ENCODE measurements around the gene C1R.

C1R gene

DNA sequence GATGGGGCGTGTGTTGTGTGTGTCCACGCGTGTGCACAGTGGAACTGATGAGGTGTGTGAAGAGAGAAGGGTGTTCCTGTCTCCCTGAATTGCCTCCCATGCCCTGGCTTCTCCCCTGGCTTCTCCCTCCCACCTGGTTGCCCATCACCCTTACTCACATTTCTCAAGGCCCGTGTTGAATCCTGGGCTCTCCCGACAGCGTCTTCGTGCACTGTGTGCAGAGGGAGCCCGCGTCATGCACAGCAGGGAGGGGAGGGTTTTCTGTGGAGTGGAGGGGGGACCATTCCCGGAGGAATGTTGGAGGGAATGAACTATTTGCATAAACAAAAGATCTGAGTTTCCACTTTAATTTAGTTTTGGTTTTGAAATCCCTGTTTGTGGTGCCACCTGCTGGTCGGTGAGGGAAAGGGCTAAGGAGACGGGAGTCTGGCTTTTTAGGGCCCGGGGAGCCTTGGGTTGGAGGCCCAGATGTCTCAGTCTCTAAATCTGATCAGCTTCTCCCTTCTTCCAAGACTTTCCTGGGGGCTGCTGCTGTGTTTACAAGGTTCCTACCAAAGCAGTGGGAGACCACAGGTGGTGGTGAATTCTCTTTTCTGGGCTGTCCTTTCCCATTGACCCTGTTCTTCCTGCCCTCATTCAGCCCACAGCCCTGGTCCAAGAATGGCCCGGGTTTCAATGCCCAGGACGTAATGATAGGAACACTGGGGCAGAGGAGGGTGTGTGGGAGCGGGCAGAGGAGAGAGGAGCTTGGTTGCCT lies at the start of gene C1R:
C1R (minus strand) TSS at position 217 of the 757 bp plus-strand sequence; CDS start at position 160, 57 bp downstream.
- DNase-seq = peak; percentile 79

DNA sequence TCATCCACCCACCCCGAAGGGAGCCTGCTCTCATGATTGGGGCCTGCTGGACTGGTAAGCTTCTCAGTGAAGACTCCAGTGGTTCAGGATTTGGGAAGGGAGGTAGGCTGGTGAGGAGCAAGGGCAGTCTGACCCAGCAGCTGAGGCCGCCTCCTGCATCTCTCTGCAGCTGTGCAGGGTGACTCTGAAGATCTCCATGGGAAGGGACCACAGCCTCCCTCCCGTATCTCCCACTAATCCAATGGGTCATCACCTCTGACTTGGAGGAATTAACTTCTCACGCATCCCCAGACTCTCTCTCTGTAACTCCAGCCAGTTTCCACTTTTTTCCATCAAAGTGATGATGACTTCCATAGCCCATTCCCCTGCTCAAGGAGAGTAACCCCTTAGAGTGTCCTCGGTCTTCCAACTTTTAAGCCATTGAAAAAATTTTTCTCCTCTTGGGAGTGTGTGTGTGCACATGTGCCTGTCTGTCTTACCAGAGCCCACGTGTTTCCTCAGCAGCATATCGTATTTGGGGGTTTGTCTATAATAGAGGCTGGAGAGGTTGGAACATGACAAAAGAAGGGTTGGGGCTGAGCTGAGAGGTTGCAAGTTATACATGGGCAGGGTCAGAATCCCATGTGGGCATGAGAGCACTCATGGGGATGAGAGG lies 49.2 kb upstream of the C1R start:
- DNase-seq = no peak

- no peak for DNase-seq
These were observed 47.0 kb upstream of the C1R start for GRCh38 chr12:7139200-7139599.

- no peak for DNase-seq
These were observed 45.7 kb upstream of the C1R start for GRCh38 chr12:7137908-7138307.

GRCh38 chr12:7136676-7137075 lies 44.4 kb upstream of the C1R start:
- DNase-seq = no peak

- no peak for DNase-seq
These were observed 43.8 kb upstream of the C1R start for GRCh38 chr12:7136071-7136470.

GRCh38 chr12:7134396-7135166 lies 42.3 kb upstream of the C1R start:
- no peak for DNase-seq

DNA sequence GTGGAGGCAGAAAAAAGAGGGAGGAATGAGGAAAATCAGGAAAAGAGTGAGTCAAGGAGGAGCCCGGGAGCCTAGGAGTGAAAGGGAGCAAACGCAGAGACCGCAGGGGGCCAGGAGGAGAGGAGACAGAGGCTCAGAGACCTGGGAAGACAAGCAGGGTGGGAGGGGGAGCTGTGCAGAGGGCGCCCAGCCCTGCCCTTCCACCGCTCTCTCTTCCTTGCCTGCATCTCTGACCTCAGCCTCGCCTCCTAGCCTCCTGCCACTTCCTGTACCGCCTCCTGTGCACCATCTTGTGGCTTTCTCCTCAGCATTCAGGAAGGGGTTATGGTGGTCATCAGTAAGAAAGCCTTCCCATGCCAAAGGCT lies 39.2 kb upstream of the C1R start:
- DNase-seq = peak; percentile 43

- DNase-seq = peak; percentile 61
These were observed 38.7 kb upstream of the C1R start for GRCh38 chr12:7130701-7131501.

DNA sequence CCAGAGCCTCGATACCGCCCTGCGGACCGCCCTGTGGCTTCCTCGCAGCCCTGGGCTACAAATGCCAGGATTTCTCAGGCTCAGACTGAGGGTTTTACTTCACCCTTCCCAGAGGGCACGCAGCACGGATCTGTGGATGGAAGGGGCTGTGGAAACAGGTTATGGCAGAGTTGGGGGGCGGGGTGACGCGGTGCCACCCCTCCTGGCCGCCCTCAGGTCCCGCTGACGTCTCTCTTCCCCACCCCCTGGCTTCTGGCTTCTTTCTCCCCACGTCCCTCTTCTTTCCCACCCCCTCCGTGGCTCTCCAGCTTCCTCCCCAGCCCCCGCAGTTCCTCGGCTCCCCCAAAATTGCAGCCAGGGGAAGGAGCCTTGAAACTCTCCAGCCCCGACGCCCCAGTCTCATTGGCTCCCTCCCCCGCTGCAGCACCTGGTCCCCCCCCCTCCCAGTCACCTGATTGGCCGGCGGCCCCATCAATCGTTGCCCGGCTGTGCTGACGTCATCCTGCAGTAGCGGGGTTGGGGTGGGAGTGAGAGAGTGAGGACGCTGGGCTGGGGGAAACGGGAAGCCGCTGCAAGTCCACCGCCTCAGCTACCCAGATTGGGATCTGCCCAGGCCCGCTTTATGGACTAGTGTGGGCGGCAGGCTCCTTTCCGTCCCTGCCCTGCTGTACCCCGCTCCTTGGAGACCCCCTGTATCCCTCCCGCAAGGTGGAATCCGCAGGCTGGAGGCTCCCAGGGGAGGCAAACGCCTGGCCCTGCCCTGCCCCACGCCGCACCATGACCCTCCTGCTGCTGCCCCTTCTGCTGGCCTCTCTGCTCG lies 37.8 kb upstream of the C1R start, which contains the start of gene CLSTN3:
CLSTN3 (plus strand) TSS at position 500 of the 820 bp plus-strand sequence; CDS start at position 778, 278 bp downstream.
- DNase-seq = peak; percentile 86

- DNase-seq = no peak
These were observed 37.1 kb upstream of the C1R start for GRCh38 chr12:7129287-7129871.

DNA sequence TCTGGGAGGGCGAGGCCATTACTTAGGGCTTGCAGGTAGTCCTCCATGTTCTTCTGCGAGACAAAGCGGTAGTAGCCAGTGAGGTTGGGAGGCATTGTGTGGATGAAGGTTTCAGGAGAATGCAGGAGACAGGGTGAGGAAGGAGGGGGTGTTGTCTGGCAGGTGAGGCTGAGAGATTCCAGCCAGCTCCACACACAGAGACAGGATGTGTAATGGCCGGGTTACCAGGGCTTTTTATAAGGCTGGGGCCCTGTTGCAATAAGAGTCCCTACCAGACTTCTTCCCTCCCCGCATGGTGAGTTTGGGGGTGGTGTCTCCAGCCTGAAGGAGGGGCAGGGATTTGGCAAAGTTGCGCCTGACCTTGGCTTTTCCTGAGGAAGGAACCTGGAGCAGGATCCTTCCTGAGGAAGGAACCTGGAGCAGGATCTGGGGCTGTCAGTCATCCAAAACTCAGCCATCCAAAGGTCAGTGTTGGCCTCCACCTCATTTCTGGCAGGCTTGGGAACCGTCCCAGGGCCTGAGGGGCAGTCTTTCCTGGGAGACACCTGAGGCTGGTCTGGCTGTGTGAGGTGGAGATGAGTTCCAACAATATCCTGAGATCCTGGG lies 36.5 kb upstream of the C1R start, which contains the start of gene RBP5:
RBP5 (minus strand) TSS at position 209 of the 606 bp plus-strand sequence; CDS start at position 95, 114 bp downstream.
- DNase-seq = no peak

DNA sequence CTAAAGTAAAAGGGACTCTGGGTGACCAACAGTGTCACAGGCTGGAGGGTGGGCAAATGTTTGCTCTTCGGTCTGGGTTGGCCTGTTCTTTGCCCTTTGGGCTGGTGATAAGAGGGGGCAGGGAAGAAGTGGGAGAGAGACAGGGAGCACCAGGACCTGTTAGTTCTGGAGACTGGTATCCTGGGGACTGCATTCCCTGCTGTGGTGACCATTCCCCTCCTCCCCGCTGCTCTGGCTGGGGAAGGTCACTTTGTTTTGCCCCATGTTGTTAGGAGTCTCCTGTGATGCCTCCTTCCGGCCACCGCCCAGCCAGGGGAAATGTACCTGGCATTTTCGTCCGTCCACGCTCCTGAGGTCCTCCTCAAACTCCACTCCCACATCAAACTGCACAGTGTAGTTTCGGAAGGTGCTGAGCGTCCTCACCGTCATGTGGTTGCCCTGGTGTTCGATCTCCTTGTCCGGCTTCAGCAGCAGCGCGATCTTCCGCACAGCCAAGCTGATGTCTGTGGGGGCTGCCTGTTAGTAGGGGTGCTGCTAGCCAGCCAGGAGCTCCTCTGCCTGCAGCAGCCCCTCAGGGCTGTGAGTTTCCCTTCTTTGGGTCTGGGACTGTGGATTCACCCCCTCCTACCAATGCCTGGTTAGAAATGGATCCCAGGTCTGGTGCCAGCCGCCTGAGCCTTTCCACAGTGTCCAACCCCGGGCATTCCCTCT lies 35.8 kb upstream of the C1R start:
- DNase-seq = no peak

GRCh38 chr12:7125632-7126227 lies 33.5 kb upstream of the C1R start:
- no peak for DNase-seq

DNA sequence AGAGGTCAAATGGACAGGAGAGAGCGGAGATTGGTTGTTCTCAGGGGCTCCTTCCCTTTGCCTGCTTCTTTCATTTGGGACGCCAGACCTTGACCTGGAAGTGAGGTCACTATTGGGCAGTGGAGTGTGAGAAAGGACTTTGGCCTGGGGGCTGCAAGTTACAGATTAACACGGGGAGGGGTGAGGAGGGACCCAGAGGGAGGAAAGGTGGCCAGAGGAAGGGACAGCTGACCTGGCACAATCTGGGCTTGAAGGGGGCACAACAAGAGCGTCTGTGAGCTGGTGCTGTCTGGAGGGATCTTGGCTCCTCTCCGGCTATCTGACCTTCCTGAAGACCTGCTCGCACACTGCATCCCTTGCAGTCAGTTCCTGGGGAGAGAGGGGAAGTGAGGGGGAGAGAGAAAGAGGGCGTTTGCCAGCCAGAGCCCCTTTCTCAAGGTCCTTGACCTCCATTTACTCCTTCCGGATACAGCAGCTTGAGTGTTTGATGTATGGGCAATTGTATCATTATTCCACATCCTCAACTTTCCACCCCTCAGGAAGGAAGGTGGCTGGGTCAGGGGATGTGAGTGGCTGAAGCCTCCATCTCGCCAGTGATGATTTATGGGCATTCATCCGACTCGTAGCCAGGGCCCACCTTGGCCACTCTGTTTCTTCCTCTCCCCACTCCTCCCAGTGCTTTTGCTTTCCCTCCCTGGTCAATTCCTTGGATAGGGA lies 31.7 kb upstream of the C1R start:
- no peak for DNase-seq

DNA sequence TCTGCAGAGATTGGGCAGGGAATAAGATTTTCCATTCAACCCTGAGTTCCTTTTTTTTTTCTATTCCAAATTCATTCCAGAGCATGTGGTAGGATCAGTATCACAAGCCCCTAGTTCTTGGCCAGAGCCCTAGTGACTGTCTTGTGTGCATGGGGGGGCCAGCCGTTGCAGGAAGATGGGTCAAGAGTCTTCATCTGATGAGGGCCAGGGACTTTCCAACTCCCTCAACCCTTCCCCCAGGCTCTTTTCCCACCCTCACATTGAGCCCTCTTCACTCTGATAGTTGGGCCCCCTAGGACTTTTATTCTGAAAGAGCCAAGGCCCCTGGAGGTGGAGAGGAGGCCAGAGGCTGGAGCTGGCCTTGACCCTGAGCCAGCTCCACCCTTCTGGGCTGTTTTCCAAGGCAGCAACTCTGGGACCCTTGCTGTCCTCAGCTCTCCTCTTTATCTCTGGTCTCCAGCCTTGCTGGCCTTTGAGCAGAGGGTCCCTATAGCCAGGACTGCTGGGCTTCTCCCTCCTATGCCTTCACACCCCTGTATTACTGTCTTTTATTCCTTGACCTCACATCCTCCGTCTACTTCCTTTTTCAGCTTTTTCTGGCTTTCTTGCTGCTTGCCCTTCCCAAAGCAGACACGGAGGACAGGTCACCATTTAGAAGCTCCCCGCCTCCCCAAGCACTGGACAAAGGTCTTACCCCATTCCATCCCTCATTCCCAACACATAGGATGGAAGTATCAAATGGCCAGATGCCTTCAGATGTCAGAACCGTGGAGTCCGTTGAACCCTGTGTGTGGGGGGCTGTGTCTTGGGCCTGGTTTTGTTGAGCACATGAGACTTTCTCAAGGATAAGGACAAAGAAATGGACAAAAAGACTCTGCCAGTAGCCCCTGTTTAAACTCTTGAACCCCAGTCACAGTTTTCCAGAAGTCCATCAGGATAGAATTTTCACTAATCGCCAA lies 30.8 kb upstream of the C1R start:
- DNase-seq = no peak

DNA sequence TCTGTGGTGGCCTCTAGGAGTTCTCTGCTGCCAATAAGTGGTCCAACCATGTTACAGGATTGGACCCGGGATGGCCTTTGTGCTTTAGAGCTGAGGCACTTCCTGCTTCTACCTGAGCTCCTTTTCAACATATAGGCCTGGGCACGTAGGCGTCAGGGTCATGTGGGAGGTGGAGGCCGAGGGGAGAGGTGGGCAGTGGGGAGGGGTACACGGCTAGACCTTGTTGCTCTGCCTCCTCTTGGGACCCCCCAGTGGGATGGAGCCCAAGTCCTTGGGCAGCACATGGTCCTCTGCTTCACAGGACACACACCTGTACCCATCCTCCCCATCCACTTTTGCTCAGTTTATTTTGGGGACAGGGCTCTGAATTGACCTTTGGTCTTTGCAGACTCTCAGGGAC lies 29.1 kb upstream of the C1R start:
- no peak for DNase-seq

- DNase-seq = no peak
These were observed 27.9 kb upstream of the C1R start for GRCh38 chr12:7120166-7120565.
